Epidermal melanocyte (primary cell): ENCODE data around the gene CCNY.

Experiments used
- DNase-seq: peaks from one replicate; pipeline ENCODE4 v3.0.0; 2011; ENCODE audit warnings: low spot score; ENCODE audit not compliant: insufficient read length

The CCNY gene

DNA sequence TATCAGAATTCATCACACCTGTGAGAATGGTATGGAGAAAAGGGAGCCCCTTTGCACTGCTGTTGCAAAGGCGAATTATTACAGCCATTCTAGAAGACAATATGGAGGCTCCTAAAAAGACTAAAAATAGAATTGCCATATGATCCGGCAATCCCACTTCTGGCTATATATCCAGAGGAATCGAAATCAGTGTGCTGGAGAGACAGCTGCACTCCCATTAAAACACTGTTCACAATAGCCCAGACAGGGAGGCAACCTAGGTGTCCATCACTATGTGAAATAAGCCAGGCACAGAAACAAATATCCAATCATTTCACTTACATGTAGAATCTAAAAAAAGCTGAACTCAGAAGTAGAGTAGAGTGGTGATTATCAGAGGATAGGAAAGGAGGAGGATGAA lies 242.8 kb downstream of the CCNY start:
- no peak for DNase-seq

DNA sequence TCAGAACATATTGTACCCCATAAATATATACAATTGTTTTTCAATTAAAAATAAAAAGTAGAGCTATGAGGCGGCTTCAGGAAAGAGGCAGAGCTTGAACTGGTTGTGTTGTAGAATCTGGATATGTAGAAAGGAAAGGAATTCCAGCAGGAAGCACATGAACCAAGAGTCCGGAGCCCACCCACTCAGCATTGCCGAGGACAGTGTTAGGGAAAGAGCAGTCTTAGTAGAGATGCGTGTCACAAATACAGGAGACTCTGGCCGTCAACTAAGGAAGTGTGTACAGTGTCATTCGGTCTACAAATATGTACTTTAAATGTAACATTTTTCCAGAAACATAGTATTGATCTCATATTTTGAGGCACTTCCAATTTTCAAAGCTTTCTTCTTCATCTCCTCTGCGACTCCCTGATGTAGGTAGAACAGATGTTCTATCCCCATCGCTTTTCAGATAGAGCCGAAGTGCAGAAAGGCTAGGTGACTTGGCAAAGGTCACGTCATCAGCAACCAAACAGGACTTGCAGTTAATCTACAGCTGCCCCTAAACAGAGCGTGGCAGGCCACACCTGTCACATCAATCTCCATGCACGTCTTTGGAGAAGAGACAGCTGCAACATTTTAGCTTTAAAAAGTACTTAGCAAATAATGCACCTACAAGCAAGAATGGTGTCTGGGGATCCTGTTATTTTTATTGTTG lies 243.6 kb downstream of the CCNY start:
- DNase-seq = no peak

DNA sequence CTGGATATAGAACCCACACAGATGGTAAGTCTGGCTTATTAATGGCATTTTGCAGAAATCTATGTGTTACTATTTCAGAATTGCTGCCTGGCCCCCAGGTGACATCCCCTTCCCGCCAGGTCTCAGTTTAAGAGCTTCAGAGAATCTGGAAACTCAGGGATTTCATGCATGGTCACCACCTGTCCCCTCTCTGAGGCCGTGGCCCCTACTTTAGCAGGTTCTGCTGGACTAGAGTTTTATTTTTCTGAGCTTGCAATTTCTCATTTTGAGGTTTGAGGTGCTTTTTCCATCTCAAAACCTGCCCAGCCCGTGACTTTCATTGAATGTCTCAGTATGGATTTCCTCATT lies 244.1 kb downstream of the CCNY start:
- DNase-seq = no peak

DNA sequence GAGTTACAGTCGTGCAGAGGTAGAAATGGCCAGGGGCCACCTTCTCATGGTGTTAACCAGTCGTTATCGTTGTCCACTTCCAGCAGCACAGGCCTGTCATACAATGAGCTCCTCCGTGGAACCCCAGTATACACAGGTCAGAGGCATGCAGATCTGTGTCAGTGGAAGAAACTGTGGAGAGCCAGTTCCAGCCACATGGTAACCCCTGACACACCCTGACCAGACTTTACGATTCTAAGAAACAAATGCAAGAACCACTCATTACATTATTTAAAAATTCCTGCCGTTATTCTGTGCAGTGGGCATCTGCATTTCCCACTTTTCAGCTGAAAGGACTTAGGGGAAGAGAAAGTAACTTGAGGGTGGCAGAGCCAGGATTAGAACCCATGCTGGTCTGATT lies 245.3 kb downstream of the CCNY start:
- DNase-seq = no peak

DNA sequence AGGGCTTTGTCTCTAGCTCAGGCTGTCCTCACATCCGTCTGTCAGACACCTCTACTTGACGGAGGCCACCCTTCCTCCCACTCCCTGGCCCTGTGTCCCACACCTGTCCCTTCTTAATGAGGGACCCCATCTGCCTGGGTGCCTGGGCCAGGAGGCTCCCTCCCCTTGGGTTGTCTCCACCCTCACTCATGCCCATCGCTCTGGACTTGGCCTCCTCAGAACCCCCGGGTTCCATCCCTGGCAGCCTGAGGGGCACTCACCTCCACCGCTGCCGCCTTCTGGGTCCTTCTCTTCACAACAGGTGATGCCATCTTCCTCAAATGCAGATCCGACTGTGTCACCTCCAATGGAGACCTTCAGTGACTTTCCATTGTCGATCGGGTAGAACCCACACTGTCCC lies 248.6 kb downstream of the CCNY start:
- no peak for DNase-seq

DNA sequence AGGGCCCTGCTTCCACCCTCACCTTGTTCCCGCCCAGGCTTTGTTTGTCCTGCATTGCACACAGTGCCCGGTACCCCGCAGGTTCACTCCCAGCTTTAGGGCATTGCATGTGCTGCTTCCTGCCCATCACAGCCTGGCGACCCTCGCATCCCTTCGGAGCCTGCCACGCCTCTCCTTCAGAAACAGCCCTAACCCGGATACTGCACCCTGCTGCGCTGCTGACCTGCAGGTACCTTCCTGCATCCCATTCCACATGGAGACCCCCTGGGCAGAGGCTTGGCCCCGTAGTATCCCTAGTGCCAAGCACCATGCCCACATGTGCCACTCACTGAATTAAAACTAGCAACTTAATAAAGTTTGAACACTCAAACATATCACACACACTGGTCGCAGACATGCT lies 249.0 kb downstream of the CCNY start:
- no peak for DNase-seq

DNA sequence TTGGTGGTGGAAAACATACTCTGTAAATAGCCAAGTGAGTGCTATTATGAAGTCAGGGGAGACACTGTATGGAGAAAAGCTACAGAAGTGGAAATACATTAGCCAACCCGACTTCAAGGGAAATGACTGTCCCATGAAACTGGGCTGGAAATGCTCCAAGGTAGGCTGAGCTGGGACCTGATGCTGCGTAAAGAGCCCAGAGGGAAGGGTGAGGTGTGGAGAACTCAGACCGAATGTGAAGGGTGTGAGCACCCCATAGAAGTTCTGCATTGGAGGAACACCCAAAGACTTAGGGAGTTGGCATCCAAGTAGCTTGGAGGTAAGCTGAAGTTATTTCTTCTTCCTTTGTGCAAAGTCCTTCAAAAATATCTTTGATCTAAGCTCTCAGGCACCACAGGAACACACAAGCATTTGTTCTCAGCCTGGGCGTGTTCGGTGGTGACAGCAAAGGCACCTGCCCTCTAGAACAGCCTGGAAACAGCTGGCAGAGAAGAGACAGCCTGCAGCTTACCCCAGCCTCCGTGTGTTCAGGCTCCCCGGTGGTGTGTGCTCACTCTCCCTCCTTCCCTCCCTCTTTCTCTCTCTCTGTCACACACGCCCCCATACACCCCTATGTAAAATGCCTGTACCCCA lies 249.7 kb downstream of the CCNY start:
- no peak for DNase-seq

DNA sequence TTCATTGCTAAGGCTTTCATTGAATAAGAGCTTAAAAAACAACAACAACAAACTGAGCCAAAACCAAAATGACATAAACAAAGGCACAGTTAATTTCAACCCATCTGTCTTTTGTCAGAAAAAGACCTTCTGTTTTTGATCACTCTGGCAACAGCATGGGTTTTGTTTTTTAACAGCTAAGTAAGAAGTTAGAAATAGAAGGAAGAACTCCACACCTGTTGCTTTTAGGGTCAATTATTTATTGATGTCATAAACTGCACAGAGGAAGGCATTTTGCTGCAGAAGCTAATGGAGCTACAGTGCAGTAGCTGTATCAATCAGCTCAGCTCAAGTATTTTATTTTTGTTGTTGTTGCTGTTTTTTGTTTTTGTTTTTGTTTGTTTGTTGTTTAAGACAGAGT lies 252.5 kb downstream of the CCNY start:
- no peak for DNase-seq

DNA sequence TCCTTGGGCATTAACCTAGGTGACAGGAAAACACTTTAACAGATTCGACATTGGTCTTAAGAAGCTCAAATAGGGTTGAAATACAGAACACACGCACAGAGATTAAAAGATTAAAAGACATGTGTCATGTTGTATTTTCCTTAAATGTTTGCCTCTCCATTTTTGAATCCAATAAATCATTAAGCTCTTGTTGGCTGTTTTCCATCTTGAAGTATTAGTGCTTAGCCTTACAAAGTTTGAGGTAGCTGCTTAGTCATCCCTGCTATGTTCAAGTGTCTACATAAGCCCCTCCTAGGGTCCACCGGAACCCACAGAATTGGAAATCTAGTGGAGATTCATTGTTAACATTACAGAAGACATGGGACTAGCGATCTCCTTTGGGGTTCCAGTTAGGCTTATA lies 256.1 kb downstream of the CCNY start:
- DNase-seq = no peak

DNA sequence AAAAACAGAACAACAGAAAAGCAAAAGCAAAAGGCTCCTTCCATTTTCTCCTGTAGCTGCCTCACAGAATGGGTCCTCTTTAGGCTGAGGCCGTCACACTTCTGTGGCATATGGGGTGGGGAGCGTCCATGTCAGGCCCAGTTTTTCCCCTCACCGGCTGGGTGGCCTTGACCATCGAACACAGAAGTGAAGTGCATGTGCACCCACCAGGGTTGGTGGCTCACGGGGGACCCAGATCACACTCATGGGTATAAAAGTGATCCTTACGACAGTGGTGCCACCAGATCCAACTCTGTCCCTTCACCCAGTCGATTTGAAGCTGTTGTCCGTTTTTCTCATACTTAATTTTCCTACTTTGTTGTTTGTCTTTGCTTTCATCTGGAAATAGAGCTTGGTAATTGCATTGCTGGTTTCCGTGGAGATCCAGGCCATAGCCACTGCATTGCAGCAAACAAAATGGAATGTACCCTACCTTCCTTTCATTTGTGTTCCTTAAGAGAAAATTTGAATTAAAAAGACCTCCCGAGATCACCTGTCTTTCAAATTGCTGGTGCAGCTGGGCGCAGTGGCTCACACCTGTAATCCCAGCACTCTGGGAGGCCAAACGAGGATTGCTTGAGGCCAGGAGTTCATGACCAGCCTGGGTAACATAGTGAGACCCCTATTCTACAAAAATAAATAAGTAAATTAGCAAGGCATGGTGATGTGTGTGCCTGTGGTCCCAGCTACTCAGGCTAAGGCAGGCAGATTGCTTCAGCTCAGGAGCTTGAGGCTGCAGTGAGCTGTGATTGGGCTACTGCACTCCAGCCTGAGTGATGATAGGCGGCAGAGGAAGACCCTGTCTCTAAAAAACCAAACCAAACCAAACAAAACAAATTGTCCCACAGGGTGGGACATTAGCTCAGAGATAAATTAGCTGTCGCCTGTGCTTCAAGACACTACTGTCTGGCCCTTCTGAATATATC lies 258.1 kb downstream of the CCNY start:
- no peak for DNase-seq

DNA sequence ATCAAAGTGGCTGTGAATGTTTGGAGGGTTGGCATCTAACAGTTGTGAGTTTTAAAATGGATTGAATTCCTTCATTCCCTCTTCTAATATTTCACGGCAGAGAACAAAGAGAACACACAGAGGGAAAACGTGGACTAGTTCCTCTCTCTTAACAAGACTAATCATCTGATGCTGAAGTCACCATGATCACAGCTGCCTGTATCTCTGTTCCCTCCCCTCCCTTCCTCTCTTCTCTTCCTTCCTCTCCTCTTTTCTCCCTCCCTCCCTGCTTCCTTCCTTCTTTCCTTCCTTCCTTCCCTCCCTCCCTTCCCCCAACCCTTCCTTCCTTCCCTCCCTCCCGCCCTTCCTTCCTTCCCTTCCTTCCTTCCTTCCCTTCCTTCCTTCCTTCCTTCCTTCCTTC lies 258.8 kb downstream of the CCNY start:
- no peak for DNase-seq

DNA sequence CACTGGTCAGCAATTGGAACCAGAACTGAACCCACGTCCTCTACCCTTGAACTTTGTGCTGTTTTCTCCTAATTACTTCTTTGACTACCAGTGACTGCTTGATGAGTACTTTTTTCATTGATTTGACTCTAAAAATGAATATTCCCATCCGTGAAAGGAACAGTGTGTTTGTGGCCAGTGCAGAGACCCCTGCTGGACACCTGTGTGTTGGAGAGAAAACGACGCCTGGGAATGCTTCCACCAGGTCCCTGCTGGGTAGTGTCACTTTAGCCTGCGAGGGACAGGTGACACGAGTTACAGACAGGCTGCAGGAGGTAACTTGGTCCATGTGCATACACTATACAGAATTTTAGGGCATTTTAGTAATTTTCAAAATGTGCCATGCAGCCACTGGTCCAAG lies 262.1 kb downstream of the CCNY start:
- DNase-seq = no peak

DNA sequence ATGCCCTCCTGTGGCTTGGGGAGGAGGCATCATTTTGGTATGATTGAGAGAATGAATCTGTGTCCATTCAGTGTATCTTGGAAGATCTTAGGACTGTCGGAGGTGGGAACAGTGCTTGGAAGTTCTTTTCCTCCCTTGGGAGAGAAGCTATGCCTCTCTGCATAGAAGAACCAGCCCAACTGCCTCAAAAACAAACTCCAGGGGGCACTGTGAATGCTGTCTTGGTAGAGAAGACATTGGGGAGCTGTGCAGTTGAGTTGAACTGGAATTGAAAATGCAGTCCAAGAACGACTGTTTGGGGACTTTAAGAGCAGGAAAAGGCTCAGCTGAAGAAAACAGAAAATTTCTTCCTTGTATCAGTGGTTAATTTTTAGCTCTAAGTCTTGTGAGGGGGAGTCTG lies 263.9 kb downstream of the CCNY start:
- DNase-seq = no peak

DNA sequence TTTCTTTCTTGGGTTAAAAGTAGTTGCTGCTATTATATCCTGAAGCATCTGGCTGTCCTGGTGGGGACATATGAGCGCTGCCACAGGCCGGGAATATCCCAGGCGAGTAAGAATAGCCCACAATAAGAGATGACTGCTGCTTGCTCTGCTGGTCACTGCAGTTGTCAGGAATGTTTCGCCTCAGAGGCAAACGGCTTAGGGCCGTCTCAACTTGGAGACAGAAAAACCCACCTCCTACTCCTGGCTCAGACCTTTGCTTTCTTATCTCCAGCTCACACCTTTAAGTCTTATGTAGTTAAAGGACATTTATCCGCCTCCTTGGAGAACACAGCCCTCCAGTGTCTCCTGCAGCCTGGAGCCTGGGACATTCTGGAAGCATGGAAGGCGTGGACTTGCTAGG lies 268.9 kb downstream of the CCNY start, which contains the start of gene GJD4:
Gene GJD4, plus strand, starts transcription at position 151 of the 400 bp plus-strand sequence. Its CDS starts 227 bp downstream, at position 378.
- DNase-seq = no peak

DNA sequence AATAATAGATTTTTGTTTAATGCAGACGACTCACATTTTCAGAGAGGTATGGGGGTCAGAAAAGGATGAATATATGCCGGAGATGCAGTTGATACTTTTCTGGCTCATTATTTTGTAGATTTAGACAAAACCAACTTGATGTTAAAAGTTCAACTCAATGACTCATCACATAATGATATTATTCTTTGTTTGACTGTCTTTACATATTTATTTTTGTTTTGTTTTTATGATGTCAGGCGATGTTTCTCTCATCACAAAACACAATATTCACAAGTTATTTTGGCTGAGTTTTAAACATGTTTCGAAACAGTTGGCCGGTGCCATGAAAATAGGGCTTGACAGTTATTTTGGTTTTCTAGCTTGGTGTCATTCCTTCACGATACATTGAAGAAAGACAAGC lies 270.1 kb downstream of the CCNY start:
- DNase-seq = no peak

DNA sequence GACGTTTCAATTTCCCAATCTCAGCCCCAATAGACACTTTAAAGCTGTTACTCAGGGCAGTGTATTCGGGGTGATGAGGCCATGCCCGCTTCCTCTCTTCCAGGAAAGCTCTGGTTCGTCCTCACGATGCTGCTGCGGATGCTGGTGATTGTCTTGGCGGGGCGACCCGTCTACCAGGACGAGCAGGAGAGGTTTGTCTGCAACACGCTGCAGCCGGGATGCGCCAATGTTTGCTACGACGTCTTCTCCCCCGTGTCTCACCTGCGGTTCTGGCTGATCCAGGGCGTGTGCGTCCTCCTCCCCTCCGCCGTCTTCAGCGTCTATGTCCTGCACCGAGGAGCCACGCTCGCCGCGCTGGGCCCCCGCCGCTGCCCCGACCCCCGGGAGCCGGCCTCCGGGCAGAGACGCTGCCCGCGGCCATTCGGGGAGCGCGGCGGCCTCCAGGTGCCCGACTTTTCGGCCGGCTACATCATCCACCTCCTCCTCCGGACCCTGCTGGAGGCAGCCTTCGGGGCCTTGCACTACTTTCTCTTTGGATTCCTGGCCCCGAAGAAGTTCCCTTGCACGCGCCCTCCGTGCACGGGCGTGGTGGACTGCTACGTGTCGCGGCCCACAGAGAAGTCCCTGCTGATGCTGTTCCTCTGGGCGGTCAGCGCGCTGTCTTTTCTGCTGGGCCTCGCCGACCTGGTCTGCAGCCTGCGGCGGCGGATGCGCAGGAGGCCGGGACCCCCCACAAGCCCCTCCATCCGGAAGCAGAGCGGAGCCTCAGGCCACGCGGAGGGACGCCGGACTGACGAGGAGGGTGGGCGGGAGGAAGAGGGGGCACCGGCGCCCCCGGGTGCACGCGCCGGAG lies 271.4 kb downstream of the CCNY start:
- no peak for DNase-seq

DNA sequence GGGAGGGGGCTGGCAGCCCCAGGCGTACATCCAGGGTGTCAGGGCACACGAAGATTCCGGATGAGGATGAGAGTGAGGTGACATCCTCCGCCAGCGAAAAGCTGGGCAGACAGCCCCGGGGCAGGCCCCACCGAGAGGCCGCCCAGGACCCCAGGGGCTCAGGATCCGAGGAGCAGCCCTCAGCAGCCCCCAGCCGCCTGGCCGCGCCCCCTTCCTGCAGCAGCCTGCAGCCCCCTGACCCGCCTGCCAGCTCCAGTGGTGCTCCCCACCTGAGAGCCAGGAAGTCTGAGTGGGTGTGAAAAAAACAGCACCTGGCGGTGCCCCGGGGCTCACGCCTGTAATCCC lies 272.0 kb downstream of the CCNY start:
- DNase-seq = no peak

DNA sequence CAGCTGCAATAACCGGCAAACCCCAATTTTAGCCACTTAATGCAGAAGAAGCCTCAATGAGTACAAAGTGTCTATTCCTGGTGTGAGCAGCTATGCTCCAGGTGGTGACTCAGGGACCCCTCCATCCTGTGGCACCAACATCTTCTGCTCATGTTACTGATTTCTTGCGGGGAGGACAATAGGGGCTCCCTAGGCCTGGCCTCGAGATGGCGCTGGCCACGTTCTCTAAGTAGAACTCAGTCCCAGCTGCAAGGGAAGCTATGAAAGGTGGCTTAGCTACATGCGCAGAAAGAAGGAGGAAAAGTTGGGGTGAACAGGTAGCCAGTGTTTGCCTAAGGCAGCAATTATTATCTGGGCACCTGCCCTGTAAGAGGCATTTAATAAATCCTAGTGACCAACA lies 275.4 kb downstream of the CCNY start:
- DNase-seq = no peak

DNA sequence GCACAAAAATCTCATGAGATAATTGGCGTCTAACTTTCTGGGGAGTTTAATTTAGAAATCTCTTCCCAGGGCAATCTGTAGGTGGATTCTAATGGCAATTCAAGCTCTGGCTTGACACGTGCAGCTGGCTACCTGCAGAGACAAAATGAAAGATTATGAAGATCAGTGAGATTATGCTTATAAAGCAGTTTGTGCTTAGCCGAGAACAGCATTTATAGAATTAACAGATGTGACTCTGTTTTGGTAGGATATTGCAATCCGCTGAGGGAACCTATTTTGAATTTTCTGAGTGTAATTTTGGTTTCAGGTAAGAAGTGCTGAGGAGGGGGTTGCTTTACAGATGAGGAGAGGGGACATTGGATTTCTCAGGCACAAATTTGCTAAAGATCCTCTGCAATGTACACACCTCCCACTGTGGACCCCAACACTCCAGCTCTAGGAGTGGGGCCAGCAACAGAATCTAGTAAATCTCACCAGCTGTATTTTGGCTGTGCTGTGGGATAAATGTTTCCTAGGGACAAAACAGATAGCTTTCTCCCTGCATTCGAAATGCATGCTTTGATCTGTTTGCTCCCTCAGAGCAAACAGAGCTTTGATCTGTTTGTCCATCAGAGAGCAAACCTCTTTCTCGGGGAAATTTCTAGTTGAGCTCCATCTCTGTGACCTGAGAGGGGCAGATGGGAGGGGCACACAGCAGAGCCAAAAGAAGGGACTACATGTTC lies 276.2 kb downstream of the CCNY start:
- no peak for DNase-seq

DNA sequence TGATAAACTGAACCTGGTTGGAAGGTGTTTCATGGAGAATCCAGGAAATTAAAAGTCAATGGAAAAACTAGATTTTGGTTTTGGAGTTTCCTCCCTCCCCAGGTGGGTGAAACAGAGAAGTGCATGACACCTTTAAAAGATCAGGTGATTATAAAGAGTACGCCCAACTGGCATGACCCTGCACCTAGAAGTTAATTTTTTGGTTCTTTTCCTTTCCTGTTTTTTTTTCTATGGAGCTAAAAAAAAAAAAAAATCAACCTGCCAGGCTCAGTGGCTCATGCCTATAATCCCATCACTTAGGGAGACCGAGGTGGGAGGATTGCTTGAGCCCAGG lies 276.8 kb downstream of the CCNY start:
- DNase-seq = no peak
